K562 (cell line): ENCODE data around the gene IRAK2.

ENCODE experiments used
- CHD1 ChIP-seq: fragments of 200-600 bp; sonication (generic); IDR thresholded peaks from one replicate; pipeline ENCODE4 v1.6.1; 2012; ENCODE audit warnings: mild to moderate bottlenecking, moderate library complexity, low read length, inconsistent platforms
- EGR1 ChIP-seq: fragments of 450-650 bp; conservative IDR thresholded peaks from 2 replicates; pipeline ENCODE4 v1.6.1; 2017; ENCODE audit warnings: mild to moderate bottlenecking
- FOXK2 ChIP-seq, 2 experiments: fragments of 450-650 bp; IDR thresholded peaks in 1 of 2; conservative IDR thresholded peaks in 1 of 2; 2 replicates each; pipeline ENCODE4 v1.6.1; 2016; ENCODE audit warnings: low read depth in 2 of 2, mild to moderate bottlenecking in 1 of 2
- HIVEP1 ChIP-seq: fragments of 250-450 bp; sonication (Bioruptor Pico); IDR thresholded peaks from 2 replicates; pipeline ENCODE4 v1.4.0; 2020; ENCODE audit warnings: mild to moderate bottlenecking
- PTRF ChIP-seq: fragments of 450-650 bp; IDR thresholded peaks from 2 replicates; pipeline ENCODE4 v1.6.1; 2016; ENCODE audit warnings: mild to moderate bottlenecking, missing genetic modification characterization, missing compliant biosample characterization
- YY1 ChIP-seq, 3 experiments: IDR thresholded peaks; 2 replicates each; pipeline ENCODE4 v1.6.1; 2011; ENCODE audit warnings: low read length in 2 of 3, mild to moderate bottlenecking in 2 of 3, moderate library complexity in 2 of 3, borderline replicate concordance in 1 of 3, control low read depth in 1 of 3, low read depth in 1 of 3; ENCODE audit not compliant: insufficient read depth in 3 of 3, insufficient replicate concordance in 2 of 3, control insufficient read depth in 1 of 3, insufficient read length in 1 of 3; ENCODE audit errors: extremely low read depth in 1 of 3

- no peak for TF ChIP-seq FOXK2 (conservative IDR thresholded peaks at IDR 0.05 in 1 of 2, IDR thresholded peaks at IDR 0.05 in 1 of 2; ENCODE audit: low read depth in 2 of 2)
- no peak for TF ChIP-seq HIVEP1 (CRISPR knock-in tag)
- no peak for TF ChIP-seq EGR1
- TF ChIP-seq PTRF (tag) = no peak
- TF ChIP-seq CHD1 = no peak
- no peak for TF ChIP-seq YY1 (IDR thresholded peaks at IDR 0.05; ENCODE audit: borderline replicate concordance in 1 of 3, control insufficient read depth in 1 of 3, extremely low read depth in 1 of 3, insufficient read depth in 3 of 3, insufficient read length in 1 of 3, insufficient replicate concordance in 2 of 3, low read depth in 1 of 3, low read length in 2 of 3)
These were observed 120.8 kb downstream of the IRAK2 start for GRCh38 chr3:10285272-10286132.
